Activated CD4-positive, alpha-beta T cell treated with anti-CD3 and anti-CD28 coated beads, Interleukin-2, Interleukin-4, amounts not matched to agents 100 ng/mL and 50 ng/mL, durations not matched to agents 16 hours and 8 hours (primary cell): ENCODE measurements around the gene TBC1D1.

Source experiments
- DNase-seq: peaks from one replicate; pipeline ENCODE4 v3.0.0-alpha.2; 2020; ENCODE audit warnings: low spot score

Gene TBC1D1

DNA sequence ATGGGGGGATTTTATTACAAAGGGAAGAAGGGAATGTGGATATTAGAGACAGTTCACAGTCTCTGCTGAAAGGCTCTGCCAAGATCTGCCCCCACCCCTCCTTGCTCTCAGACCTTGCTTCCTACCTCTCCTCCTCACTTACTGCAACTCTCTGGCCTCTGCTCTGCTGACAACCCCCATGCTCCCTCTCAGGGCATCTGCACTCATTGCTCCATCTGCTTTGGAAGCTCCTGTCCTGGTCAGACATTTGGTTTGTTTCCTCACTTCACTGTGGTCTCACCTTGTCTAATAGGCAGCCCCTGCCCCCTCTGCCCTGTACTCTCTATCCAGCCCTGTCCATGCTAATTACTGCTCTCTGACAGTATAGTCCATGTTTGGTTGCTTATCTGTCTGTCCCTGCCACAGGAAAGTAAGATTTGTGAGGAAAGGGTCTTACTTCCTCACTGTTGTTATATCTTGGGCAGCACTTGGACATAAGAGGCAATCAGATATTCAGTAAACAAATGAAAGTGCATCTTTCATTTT lies 258.6 kb downstream of the TBC1D1 start:
- DNase-seq = no peak

DNA sequence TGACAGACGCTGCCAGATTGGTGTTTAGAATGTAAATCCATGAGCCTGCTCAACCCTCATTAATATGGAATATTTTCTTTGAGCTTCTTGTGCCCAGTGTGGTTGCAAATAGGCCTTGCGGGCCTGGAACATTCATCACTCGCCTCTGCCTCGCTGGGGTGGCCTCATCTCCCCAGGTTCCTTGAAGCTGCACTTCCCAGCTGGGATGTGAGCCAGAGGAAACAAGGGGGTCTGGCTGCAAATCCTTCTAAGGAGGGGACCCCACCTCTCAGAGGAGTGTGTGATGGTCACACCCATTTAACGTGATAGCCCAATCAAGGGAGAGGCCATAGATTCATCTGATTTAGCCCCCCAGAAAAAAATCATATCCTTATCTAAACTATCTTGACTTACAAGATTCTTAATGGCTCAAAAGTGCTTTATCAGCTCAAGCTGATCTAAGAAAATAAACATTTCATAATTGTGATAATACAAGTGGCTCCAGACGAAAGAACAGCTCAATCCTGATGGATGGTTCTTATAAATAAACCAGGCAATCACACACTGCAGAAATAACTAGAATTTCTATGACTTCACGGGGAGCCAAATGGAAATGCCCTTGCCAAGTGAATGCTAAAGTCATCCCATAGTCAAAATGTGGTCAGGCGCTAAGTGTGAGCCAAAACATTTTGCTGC lies 259.2 kb downstream of the TBC1D1 start:
- DNase-seq = no peak

DNA sequence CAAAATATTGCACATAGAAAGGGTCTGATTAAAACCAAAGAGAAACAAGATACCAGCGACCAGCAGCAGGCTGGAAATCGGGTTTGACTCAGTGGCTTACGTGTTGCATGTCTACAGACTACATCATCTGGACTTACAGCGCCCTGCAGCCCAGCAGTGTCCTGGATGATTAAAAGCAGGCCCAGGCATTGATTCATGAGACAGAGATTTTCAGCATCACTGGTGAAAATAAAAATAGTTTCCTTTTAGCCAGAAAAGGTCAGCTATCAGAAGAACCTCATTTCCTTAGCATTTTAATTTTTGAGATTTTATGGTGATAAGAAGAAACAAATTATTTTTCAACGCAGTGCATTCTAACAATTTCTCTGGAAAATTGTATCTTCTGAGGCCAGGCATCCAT lies 259.9 kb downstream of the TBC1D1 start:
- DNase-seq = no peak

DNA sequence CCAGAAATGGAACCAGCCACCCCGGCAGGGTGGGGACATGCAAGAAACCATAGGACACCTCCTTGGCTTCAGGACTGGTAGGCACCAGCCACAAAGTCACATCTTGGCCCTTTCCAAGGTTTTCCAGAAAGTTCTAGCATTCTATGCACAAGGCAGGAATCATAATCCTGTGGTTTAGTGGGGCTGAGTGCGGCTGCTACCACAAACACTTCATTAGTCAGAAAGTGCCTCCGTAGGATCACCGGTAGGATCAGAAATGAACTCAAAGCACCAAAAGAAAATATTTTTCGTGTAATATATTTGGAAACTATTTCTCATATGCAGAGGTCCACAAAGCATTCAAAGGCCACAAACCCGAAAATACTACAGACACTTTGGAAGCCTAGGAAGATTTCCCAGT lies 261.0 kb downstream of the TBC1D1 start:
- no peak for DNase-seq

DNA sequence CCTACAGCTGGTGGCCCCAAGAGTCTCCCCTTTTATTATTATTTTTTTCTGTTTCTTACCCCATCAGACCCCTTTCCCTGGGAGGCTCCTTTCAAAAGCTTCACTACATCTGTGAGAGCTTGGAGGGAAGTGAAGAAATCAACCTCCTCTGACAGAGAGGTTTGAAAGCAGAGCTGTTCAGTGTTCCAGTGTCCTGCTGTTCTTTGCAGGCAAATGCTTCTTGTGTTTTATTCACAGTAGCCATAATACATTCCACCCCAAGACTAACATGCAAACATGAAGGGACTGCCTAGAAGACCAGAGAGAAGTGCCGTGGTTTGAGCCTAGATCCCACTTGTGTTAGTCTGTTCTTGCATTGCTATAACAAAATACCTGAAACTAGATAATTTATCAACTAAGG lies 261.4 kb downstream of the TBC1D1 start:
- DNase-seq = no peak

DNA sequence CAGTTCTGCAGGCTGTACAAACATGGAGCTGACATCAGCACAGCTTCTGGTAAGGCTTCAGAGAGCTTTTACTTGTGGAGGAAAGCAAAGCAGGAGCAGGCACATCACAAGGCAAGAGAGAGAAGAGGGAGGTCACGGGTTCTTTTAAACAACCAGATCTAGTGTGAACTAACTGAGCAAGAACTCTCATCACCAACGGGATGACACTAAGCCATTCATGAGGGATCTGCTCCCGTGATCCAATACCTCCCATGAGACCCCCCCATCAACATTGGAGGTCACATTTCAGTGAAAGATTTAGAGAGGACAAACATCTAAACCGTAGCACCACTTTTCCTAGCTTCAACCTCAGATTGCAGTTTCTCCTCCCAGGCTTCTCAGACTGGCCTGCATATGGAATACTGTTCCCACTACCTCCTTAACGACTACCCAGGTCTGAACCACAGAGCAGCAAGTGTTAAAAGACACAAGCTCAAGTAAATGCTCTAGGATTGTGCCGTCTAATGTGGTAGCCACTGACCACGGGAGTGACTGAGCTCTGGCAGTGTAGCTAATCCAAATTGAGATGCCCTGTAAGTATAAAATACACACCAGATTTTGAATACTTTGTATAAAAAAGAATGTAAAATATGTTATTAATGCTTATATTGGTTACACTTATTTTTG lies 262.0 kb downstream of the TBC1D1 start:
- no peak for DNase-seq

DNA sequence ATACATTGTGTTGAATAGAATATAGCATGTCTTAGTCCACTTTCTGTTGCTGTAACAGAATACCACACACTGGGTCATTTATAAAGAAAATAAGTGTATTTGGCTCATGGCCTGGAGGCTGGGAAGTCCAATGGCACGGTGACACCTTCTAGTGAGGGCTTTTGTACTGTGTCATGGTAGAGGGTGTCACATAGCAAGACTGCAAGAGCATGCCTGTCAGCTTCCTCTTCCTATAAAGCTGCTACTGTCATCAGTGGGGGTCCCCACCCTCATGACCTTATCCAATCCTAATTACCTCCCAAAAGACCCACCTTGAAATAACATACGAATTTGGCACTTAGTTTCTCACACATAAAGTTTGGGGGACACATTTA lies 262.5 kb downstream of the TBC1D1 start:
- DNase-seq = no peak

DNA sequence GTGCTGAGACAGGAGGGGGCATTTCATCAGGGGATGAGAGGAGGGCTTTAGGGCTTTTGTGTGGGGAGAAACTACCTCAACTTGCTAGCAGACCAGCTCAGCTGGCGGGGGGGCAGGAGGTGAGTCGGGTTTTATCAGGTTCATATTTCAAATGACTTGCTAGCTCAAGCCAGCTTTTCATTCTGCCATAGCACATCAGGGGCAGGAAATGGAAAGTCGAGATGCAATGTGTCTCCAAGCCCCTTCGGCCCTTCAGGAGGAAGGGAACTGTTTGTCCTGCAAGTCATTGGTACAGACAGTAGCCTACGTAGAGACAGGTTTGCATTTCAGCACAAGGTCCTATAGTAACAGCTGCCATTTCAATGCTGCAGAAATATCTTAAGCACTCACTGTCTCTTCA lies 263.4 kb downstream of the TBC1D1 start:
- no peak for DNase-seq

DNA sequence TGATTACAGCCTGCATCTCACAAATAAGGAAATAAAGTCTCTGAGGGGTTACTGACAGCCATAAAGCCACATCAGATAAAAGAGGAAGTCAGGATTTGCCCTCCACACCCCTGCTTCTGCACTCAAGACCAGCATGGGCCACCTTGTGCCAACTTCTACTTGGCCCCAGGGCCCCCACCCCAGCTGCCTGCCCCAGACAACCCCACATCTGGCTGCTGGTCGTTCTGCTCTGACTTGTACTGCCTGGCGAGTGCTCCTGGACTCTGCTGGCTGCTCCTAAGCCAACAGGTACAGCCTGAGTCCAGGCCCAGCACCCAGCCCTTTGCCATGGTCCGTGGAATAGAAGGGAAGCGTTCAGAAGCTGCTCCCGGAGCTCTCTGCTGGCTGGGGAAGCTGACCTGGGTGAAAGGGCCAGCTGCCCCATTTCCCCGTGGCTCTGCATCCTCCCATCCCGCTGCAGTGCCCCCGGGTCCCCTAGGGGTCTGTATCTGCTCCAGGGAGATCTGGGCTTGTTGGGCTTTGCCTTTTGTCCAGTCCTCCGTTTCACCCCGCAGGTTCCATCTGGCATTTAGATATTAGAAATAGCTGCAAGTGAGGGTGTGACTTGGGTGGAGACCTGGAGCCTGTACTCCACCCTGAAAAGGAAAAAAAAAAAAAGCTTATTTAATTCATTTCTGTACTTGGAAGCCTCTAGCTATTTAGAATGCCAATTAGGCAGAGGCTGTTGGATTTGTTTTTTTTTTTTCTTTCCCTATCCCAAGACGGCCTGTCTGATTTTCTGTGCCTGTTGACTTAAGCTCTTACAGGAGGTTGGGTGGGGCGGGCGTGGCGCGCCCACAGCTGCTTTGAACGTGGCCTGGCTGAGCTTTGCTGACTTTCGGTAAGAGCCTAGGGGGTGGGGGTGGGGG lies 264.1 kb downstream of the TBC1D1 start:
- no peak for DNase-seq

DNA sequence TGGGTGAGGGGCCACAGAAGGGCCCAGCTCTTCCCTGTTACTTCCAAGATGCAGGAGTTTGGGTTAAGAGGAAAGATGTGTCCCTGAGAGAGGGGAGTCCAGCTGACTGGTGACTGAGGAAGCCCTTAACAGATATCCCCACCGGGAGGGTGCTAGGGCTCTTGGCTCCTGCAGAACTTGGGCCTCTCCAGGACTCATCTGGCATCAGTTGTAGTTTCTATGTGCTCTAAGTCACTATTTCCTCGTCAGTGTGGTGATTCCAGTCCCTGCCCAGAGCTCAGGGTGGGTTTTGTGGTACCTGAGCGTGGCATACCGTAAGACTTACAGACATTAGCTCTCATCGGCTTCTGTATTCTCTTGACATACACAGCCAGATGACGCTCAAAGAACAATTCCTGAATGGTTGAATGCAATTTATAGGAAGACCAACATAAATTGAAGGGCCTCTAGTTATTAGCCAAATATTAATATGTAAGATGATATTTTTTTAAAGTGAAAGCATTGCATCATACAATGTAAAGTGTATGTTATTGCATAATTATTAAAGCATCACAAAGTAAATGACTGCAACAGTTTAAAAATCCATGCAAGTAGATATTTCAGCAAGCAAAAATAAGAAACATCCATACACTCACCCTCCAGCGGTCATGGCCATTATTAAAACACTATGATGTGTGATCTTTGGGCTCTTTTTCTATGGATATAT lies 264.9 kb downstream of the TBC1D1 start:
- no peak for DNase-seq

DNA sequence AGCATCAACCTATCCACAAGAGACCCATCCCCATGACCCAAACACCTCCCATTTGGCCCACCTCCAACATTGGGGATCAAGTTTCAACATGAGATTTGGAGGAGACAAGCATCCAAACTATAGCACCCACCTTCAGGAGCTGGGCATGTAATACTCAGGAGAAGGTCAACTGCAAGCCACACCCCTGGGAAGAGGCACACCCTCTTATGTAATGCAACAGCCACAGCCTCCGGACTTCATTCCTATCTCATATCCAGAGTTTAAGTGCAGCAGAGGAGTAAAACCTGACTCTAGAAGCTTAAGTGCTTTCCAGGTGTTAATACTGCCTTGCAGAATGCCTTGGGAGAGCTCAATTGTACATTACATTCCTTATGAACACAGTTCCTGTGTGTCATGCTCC lies 266.7 kb downstream of the TBC1D1 start:
- no peak for DNase-seq

DNA sequence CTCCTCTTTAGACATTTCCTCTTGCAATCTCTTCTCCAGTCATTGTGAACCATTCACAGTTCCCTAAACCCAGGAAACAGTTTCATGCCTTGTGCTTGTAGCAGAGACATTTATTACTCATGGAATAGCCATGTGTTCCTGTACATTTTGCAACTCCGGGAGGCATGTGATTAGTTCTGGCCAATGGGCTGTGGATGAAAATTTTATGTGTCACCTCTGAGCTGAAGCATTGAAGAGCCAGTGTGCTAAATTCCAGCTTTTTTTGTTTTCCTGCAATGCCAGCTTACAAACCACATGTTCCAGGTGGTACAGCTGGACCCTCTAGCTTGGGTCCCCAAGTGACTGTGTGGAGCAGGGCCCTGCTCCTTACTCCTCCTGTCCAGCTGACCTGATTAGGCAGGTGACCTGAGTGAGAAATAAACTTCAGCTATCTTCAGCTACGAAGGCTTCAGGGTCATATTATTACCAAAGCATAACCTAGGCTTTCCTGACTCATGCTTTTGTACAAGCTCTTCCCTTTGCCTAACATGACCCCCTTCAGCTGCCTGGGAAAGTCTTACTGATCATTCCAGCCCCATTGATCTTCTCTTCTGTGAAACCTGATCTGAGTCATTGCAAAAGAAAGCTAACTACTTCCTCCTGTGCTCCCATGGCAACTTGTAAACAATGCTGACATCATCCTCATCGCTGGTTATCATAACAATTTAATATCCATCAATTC lies 269.8 kb downstream of the TBC1D1 start:
- peak; percentile 89 for DNase-seq

DNA sequence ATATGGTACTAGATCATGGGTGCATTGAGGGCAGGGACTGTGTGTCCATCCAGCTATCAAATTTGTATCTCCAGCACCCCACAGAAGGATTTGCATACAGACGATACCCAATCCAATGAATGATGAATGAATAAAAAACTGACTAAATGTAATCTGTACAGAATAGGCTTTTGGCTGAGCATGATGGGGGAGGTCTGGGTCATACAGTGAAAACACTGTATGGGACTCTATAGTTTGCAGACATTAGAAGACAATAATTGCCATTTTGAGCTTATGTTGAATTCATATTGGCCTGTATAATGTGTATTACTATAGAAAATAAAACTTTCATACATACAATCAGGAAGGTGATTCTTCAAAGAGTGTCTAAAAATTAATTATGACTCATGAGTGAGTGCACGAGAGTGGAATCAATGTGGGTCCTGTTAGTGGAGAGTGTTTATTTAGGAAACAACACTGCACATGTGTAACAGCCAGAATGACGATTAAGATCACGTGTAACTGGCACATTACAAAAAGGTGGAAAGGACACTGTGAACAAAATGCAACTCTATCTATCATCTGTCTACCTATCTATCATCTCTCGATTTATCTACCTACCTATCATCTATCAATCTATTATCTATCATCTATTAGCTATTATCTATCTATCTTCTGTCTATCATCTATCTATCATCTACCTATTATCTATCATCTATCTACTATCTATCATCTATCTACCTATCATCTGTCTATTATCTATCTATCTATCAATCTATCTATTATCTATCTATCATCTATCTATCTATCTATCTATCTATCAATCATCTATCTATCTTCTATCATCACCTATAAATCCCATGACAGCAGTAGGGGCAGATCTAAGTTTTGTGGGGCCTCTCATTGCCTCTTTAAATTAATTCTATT lies 270.6 kb downstream of the TBC1D1 start:
- no peak for DNase-seq

DNA sequence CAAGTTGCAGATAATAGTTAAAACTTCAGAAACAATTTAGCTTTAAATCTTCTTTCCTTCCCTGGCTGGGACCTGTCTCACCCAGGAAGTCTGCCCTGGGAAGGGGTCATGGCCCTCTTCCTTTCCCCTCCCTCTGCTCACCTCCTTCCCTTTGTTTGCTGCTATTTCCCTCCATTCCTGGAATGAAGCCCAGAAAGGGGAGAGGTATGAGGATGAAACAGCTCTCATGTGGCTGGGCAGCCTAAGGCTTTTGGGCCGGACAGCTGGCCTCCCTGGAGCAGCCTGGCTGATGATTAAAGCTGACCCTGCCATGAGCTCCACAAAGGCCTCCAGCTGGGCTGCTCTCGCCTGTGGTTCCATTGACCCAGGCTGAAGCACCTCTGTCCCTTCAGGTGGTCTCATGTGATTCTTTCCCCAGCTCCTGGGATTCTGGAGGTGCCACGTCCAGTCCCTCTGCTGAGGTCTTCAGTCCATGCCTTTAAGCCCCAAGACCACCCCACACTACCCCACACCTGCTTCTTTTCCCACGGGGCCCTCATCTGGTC lies 271.4 kb downstream of the TBC1D1 start:
- DNase-seq = no peak

DNA sequence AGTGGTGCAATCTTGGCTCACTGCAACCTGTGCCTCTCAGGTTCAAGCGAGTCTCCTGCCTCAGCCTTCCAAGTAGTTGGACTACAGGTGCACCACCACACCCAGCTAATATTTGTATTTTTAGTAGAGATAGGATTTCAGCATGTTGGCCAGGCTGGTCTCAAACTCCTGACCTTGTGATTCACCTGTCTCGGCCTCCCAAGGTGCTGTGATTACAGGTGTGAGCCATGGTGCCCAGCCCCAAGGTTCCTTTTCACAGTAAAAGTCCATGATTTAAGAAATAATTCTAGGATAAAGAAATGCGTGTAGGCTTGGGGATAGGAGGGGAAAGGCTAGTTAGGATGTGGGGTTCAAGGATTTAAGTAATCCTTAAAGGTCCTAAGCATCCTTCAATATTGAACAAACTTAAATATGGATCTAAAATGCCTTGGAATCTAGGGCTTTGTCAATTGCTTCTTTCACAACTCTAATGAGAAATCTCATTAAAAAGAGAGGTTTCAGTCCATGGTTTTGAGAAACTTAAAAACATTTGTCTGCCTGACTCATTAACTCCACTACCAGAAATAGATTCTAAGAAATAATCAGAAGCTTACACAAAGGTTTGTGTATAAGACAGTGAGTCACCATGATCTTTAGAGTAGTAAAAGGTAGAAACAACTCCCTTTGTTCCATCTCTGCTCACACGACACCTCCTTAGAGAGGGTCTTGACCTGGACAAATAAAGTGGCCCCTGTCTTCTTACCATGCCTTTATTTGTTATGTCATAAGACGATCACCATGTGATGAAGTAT lies 272.5 kb downstream of the TBC1D1 start:
- peak; percentile 29 for DNase-seq

DNA sequence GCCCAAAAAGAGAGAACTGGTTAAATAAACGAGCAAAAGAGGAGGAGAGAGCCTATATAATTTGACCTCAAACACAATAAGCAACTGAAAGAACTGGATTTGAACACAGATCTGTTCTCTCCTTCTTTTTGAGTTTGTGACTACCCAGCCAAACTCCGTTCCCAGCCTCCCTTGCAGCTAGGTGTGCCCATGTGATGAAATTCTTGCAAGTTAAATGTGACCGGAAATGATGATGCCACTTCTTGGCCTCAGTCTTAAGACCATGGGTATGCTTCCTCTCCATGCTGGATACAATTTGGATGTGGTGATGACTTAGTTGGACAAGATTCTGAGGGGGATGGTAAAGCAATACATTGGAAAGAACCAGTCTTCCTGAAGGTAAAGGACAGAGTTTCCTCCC lies 273.5 kb downstream of the TBC1D1 start:
- no peak for DNase-seq

DNA sequence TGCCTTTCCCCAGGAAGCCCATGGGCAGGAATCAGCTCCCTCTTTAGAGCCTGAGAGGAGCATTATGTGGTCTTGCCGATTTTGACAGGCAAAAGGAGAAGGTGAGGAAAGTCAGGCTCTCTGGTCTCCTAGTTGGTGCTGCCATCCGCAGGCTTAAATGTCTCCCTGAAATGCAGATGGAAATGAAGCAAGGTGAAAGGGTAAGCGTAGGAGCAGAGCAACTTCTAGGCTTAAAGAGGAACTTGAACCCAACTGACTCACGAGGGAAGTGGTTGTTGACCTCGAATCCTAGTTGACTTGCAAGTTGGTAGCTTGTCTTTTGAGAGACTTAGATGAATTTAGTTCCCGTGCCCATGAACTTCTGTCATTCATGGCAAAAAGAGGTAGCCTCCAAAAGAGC lies 275.2 kb downstream of the TBC1D1 start:
- no peak for DNase-seq

DNA sequence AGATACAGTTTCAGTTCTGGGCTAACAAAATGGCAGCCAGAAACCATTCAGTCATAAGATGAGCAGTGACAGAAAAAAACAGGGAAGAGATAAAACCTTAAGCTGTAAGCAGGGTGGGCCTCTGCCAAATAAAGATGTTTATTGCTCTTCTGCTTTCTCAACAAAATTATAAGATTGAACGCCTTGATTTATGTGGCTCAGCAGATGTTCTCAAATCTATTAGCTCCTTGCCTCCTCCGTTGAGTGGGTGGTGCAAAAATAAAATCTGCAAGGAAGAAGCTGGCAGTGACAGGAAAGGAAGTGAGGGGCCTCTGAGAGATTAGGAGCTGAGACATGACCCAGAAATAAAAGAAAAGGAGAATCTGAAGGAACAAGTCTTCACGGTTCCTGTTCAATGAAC lies 275.9 kb downstream of the TBC1D1 start:
- DNase-seq = no peak

DNA sequence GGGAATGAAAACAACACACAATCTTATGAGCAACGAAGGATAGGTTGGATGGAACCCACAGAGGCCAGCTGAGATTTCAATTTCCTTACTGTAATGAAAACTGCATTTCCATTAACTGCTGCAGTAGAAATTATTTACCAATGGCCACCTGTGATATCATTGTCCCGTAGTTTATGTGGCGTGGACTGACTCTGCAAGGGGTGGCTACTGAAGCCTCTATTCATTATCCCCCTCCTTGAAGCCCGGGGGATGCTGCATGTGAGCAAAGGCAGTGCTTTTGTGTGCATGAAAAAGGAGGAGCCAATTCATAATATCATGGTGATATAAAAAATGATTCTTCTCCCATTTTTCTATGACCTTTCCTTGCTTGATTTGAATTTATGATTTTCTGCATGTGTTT lies 277.1 kb downstream of the TBC1D1 start:
- no peak for DNase-seq
